Neural cell (in vitro differentiated cells): ENCODE measurements around the gene SEC16A.

Experiments
- EP300 ChIP-seq: fragments of 450-650 bp; conservative IDR thresholded peaks from 2 replicates; pipeline ENCODE4 v1.6.1; 2014; ENCODE audit warnings: antibody characterized with exemption, mild to moderate bottlenecking, moderate library complexity; ENCODE audit not compliant: poor library complexity, severe bottlenecking
- POLR2AphosphoS5 ChIP-seq: IDR thresholded peaks from 2 replicates; pipeline ENCODE4 v1.6.1; 2012
- TAF1 ChIP-seq: IDR thresholded peaks from 2 replicates; pipeline ENCODE4 v1.6.1; 2012; ENCODE audit warnings: low read depth
- TF ChIP-seq, protein P1 (sequence below): fragments of 450-650 bp; IDR thresholded peaks from 2 replicates; pipeline ENCODE4 v1.5.1; 2014; ENCODE audit warnings: antibody characterized with exemption, mild to moderate bottlenecking, moderate library complexity; ENCODE audit not compliant: poor library complexity, severe bottlenecking

GRCh38 chr9:136486823-136487620 lies 4.2 kb upstream of the SEC16A start:
- TF ChIP-seq, protein P1, sequence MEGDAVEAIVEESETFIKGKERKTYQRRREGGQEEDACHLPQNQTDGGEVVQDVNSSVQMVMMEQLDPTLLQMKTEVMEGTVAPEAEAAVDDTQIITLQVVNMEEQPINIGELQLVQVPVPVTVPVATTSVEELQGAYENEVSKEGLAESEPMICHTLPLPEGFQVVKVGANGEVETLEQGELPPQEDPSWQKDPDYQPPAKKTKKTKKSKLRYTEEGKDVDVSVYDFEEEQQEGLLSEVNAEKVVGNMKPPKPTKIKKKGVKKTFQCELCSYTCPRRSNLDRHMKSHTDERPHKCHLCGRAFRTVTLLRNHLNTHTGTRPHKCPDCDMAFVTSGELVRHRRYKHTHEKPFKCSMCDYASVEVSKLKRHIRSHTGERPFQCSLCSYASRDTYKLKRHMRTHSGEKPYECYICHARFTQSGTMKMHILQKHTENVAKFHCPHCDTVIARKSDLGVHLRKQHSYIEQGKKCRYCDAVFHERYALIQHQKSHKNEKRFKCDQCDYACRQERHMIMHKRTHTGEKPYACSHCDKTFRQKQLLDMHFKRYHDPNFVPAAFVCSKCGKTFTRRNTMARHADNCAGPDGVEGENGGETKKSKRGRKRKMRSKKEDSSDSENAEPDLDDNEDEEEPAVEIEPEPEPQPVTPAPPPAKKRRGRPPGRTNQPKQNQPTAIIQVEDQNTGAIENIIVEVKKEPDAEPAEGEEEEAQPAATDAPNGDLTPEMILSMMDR = no peak
- TF ChIP-seq POLR2AphosphoS5 (no peak), EP300 (no peak), TAF1 (no peak)
